CD14-positive monocyte (primary cell): ENCODE measurements around the gene YAF2. TPM values are rescaled to one million over a fixed set of nuclear protein-coding genes. Genes with fewer than 3 reads are reported as not detected.

ENCODE experiments used
- DNase-seq, 3 donors: peaks; one replicate each; pipeline ENCODE4 v3.0.0-alpha.2; 2011 to 2022
- H2AFZ ChIP-seq: 2 replicates; pipeline ENCODE4 v1.6.0; 2012; ENCODE audit warnings: mild to moderate bottlenecking, low read depth, low read length, inconsistent platforms; ENCODE audit not compliant: insufficient read depth, poor library complexity, severe bottlenecking
- H3K27ac ChIP-seq, 2 donors: 1 replicate in 1 of 2; 2 replicates in 1 of 2; pipeline ENCODE4 v1.5.1; 2012 to 2013; ENCODE audit warnings: low read length in 2 of 2, control low read depth in 1 of 2, inconsistent platforms in 1 of 2, low read depth in 1 of 2, mild to moderate bottlenecking in 1 of 2
- H3K27me3 ChIP-seq, 2 donors: one replicate each; pipeline versions ENCODE4 v1.6.0 to v1.6.1; 2011 to 2013; ENCODE audit warnings: low read length in 2 of 2; ENCODE audit not compliant: control insufficient read depth in 2 of 2, insufficient read depth in 2 of 2
- H3K36me3 ChIP-seq, 2 donors: replicated peaks in 1 of 2; 1 replicate in 1 of 2; 2 replicates in 1 of 2; pipeline versions ENCODE4 v1.5.1 to v1.6.1; 2012 to 2013; ENCODE audit warnings: low read length in 2 of 2, control low read depth in 1 of 2, inconsistent platforms in 1 of 2, mild to moderate bottlenecking in 1 of 2; ENCODE audit not compliant: insufficient read depth in 2 of 2, control insufficient read depth in 1 of 2
- H3K4me1 ChIP-seq, 2 donors: 1 replicate in 1 of 2; 2 replicates in 1 of 2; pipeline versions ENCODE4 v1.5.1 to v1.6.1; 2012 to 2013; ENCODE audit warnings: low read length in 2 of 2, control low read depth in 1 of 2, inconsistent platforms in 1 of 2, mild to moderate bottlenecking in 1 of 2, moderate library complexity in 1 of 2; ENCODE audit not compliant: insufficient read depth in 2 of 2, control insufficient read depth in 1 of 2
- H3K4me2 ChIP-seq: replicated peaks from 2 replicates; pipeline ENCODE3; 2012; ENCODE audit warnings: low read length, moderate library complexity, mild to moderate bottlenecking; ENCODE audit not compliant: poor library complexity, severe bottlenecking; ENCODE audit errors: extremely low read depth
- H3K4me3 ChIP-seq, 3 experiments: fragments of 200-600 bp in 1 of 3; sonication (generic) in 1 of 3; replicated peaks in 1 of 3; 1 replicate in 2 of 3; 2 replicates in 1 of 3; pipeline ENCODE4 v1.5.1; 2011 to 2013; ENCODE audit warnings: low read length in 3 of 3, mild to moderate bottlenecking in 3 of 3, control low read depth in 2 of 3, low read depth in 2 of 3, inconsistent platforms in 1 of 3, moderate library complexity in 1 of 3
- H3K79me2 ChIP-seq: 2 replicates; pipeline ENCODE4 v1.6.0; 2012; ENCODE audit warnings: mild to moderate bottlenecking, control low read depth, inconsistent platforms, low read length, moderate library complexity; ENCODE audit not compliant: insufficient read depth
- H3K9ac ChIP-seq: 2 replicates; pipeline ENCODE4 v1.6.0; 2017; ENCODE audit warnings: low read length, mild to moderate bottlenecking; ENCODE audit not compliant: insufficient read depth, poor library complexity, severe bottlenecking
- H3K9me3 ChIP-seq, 2 donors: replicated peaks in 1 of 2; 1 replicate in 1 of 2; 2 replicates in 1 of 2; pipeline versions ENCODE4 v1.5.1 to v1.6.1; 2012 to 2013; ENCODE audit warnings: low read length in 2 of 2, control low read depth in 1 of 2; ENCODE audit not compliant: control insufficient read depth in 1 of 2, insufficient read depth in 1 of 2
- H4K20me1 ChIP-seq: 2 replicates; pipeline ENCODE4 v1.6.0; 2012; ENCODE audit warnings: mild to moderate bottlenecking, low read length, control low read depth, moderate library complexity; ENCODE audit not compliant: insufficient read depth
- H3K27ac Mint-ChIP-seq, 7 donors: one replicate each; pipeline ENCODE4 v1.8.0; 2020; ENCODE audit warnings: mild to moderate bottlenecking in 7 of 7, mixed read lengths in 7 of 7, moderate library complexity in 6 of 7, inconsistent platforms in 2 of 7
- H3K27me3 Mint-ChIP-seq, 3 donors: one replicate each; pipeline ENCODE4 v1.8.0; 2021 to 2022; ENCODE audit warnings: low read depth in 3 of 3, mild to moderate bottlenecking in 3 of 3, mixed read lengths in 3 of 3, moderate library complexity in 3 of 3, inconsistent platforms in 1 of 3
- H3K36me3 Mint-ChIP-seq, 2 donors: one replicate each; pipeline ENCODE4 v1.8.0; 2020; ENCODE audit warnings: mixed read lengths in 2 of 2, inconsistent platforms in 1 of 2, mild to moderate bottlenecking in 1 of 2
- H3K4me1 Mint-ChIP-seq: one replicate; pipeline ENCODE4 v1.8.0; 2020; ENCODE audit warnings: mild to moderate bottlenecking, mixed read lengths
- H3K4me3 Mint-ChIP-seq, 2 donors: one replicate each; pipeline ENCODE4 v1.8.0; 2020; ENCODE audit warnings: mild to moderate bottlenecking in 2 of 2, mixed read lengths in 2 of 2, moderate library complexity in 1 of 2
- H3K9me3 Mint-ChIP-seq, 7 donors: one replicate each; pipeline ENCODE4 v1.8.0; 2020 to 2022; ENCODE audit warnings: mixed read lengths in 7 of 7, mild to moderate bottlenecking in 6 of 7, moderate library complexity in 6 of 7, inconsistent platforms in 2 of 7
- WGBS: methylation state at CpG from one replicate; pipeline ENCODE4 v1.1.5; 2013; ENCODE audit warnings: missing lambda C conversion rate; ENCODE audit not compliant: insufficient coverage; 5-methylcytosine and 5-hydroxymethylcytosine counted together
- intact Hi-C, 2 donors: fragments of 100-400 bp; cut with micrococcal nuclease; formaldehyde crosslinking; loops; one replicate each; pipeline versions ENCODE4 v1.15.0 to v1.15.1; 2023
- polyA plus RNA-seq, 3 donors: library from polyadenylated mRNA; depleted of rRNA in 1 of 3; unstranded in 2 of 3; stranded (reverse) in 1 of 3; fragments of 300-500 nt in 2 of 3; fragments of >200 nt in 1 of 3; fragmentation: Illumina TruSeq in 2 of 3; gene quantifications; 1 replicate in 2 of 3; 2 replicates in 1 of 3; pipeline ENCODE4 v1.2.3, GENCODE V29; 2012 to 2021
- TF ChIP-seq, protein P1 (sequence below): fragments of 200-600 bp; IDR thresholded peaks from one replicate; pipeline ENCODE4 v1.8.0; 2022; ENCODE audit warnings: antibody characterized with exemption, mild to moderate bottlenecking

The YAF2 gene
- polyA plus RNA-seq, 3 donors, result 6.2 to 11.0 (median 8.5) TPM

GRCh38 chr12:42281278-42281677, 43.2 kb upstream of the YAF2 start:
- Histone ChIP-seq H3K9ac (no peak overlapping the region), H3K4me2 (no peak overlapping the region), H3K9me3 (no peaks in the 10 kb centered on the region), H4K20me1 (no peaks in the 10 kb centered on the region), H3K36me3 (no peaks in the 10 kb centered on the region), H3K4me3 (no peak overlapping the region), H3K79me2 (no peaks in the 10 kb centered on the region), H2AFZ (no peak overlapping the region), H3K4me1 (peaks cover 14 to 17% of the 10 kb centered on the region in 2 donors), H3K27ac (no peak overlapping the region), H3K27me3 (no peaks in the 10 kb centered on the region)
- TF ChIP-seq, protein P1, sequence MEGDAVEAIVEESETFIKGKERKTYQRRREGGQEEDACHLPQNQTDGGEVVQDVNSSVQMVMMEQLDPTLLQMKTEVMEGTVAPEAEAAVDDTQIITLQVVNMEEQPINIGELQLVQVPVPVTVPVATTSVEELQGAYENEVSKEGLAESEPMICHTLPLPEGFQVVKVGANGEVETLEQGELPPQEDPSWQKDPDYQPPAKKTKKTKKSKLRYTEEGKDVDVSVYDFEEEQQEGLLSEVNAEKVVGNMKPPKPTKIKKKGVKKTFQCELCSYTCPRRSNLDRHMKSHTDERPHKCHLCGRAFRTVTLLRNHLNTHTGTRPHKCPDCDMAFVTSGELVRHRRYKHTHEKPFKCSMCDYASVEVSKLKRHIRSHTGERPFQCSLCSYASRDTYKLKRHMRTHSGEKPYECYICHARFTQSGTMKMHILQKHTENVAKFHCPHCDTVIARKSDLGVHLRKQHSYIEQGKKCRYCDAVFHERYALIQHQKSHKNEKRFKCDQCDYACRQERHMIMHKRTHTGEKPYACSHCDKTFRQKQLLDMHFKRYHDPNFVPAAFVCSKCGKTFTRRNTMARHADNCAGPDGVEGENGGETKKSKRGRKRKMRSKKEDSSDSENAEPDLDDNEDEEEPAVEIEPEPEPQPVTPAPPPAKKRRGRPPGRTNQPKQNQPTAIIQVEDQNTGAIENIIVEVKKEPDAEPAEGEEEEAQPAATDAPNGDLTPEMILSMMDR, result no peak
- H3K36me3 Mint-ChIP-seq, result no peaks in the 10 kb centered on the region
- no peak for DNase-seq
- intact Hi-C loops, result no loop called here
- no peaks in the 10 kb centered on the region for H3K27me3 Mint-ChIP-seq
- no peak overlapping the region for H3K4me3 Mint-ChIP-seq
- H3K9me3 Mint-ChIP-seq, result peaks cover 0 to 3% (median 0%) of the 10 kb centered on the region in 7 donors
- no CpG with 5 or more reads among the region's 3 CpGs for WGBS
- H3K4me1 Mint-ChIP-seq, result peaks cover 18% of the 10 kb centered on the region
- H3K27ac Mint-ChIP-seq, result no peak overlapping the region

DNA sequence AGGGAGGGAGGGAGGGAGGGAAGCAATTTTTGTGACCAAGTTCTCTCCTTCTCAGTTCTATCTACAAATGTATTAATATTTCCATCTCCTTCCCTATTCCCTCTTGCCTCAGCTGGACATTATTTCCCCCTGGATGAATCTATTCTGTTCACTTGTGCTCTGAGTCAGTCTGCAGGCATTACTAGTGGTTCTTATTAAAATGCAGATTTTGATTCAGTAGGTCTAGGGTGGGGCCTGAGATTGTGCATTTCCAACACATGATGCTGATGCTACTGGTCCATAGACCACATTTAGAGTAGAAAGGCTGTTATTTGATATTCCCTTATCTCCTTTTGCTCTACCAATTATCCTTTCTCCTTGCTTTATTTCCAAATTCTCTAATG, 40.1 kb upstream of the YAF2 start:
- Histone ChIP-seq H3K36me3 (no peaks in the 10 kb centered on the region), H3K4me2 (no peak overlapping the region), H4K20me1 (no peaks in the 10 kb centered on the region), H3K9ac (no peak overlapping the region), H3K27ac (no peak overlapping the region), H3K9me3 (no peaks in the 10 kb centered on the region), H3K27me3 (no peaks in the 10 kb centered on the region), H2AFZ (no peak overlapping the region), H3K79me2 (no peaks in the 10 kb centered on the region), H3K4me1 (no peaks in the 10 kb centered on the region), H3K4me3 (no peak overlapping the region)
- no peak overlapping the region for H3K27ac Mint-ChIP-seq
- no peaks in the 10 kb centered on the region for H3K27me3 Mint-ChIP-seq
- no peak for DNase-seq
- peaks cover 0 to 3% (median 2%) of the 10 kb centered on the region in 7 donors for H3K9me3 Mint-ChIP-seq
- peaks cover 5% of the 10 kb centered on the region for H3K4me1 Mint-ChIP-seq
- no peak overlapping the region for H3K4me3 Mint-ChIP-seq
- intact Hi-C loops, result no loop called here
- H3K36me3 Mint-ChIP-seq, result no peaks in the 10 kb centered on the region
- TF ChIP-seq, protein P1, result no peak
